NCI-H2029 treated with DMSO at 0.1 percent for 48 hours (cell line): Measurements from ENCODE around the gene ADRM1.
A peak's percentile ranks its signal among the peaks of the same experiment; 100 is the strongest.

Source experiments
- DNase-seq: peaks from one replicate; lab custom pipeline; 2025; lab: John Stamatoyannopoulos, UW

The ADRM1 gene

DNA sequence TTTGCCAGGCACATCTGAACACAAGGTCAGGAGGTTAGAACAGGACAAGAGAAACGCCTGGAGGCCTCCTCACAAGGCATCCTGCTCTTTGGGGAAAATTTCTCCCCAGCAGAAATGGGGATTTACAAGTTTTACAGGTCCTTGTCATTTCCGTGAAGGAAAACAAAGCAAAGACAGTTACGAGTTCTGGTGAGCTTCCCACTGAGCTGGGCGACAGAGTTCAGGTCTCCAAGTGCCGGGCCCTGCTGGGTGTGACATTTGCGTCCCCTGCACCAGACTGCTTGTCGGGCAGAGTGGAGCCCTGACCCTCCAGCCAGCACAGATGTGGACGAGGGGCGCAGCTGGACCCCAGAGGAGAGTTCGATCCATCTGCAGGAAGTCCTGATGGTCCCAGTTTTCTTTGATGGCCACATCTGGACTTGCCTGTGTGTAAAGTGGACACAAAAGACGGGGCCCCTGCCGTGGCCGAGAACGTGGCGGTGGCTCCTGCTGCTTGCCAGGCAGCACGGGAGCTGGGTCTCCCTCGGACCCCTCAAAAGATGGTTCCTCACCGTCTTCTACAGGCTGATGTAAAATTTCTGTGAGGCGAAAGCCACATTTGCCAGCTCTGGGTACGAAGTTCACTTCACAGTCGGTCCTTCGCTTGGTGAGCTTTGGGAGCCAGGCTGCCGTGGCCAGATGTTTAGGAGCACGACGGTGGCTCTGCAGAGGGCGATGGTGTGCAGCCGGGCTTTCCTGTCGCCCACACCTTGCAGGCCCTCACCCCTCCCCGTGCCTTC lies 5.2 kb upstream of the ADRM1 start:
- no peak for DNase-seq

DNA sequence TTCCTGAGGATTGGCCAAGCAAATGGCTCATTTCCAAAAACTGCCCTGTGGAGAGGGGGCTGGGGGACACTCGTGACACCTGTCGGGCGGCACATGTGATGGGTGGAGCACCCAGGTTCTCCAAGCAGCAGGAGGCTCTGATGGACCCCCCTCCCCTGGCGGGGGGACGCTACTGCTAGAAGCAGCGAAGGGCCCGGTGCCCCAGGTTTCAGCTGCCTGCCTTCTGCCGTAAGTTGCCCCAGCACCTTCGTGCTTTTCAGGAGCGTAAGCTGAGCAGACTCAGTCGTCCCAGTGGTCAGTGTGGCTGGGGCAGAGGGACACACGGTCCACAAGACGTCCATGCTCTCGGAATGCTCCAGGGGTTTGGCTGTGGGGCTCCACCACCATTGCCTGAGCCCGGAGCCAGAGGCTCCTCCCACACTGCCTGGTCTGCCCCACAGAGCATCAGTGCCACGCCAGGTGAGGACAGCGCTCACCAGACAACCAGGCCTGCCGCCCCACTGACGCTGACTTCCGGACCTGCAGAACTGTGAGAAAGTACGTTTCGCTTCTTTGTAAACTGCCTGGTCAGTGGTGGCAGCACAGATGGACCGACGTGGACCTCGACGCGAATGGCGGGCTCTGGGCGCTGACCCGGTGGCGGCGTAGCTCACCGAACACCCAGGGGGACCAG lies 4.1 kb upstream of the ADRM1 start:
- DNase-seq, result no peak

DNA sequence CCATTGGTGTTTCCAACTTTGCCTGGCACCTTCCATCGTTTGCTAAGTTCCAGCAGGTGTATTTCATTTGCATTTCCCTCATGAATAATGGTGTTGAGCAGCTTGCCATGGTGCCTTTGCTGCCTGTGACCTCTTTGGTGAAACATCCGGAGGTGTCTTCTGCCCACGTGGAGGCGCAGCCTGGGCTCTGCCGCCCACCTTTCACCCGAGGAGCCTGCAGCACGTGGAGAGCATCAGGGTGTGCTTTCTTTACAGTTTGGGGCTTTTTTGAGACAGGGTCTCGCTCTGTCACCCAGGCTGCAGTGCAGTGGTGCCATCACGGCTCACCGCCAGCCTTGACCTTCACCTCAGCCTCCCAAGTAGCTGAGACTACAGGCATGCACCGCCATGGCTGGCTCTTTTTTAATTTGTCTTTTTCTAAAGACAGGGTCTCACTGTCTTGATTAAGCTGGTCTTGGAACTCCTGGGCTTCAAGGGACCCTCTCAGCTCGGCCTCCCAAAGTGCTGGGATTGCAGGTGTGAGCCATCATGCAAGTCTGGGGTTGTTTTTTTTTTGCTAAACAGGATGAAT lies 3.0 kb upstream of the ADRM1 start:
- DNase-seq, result no peak

DNA sequence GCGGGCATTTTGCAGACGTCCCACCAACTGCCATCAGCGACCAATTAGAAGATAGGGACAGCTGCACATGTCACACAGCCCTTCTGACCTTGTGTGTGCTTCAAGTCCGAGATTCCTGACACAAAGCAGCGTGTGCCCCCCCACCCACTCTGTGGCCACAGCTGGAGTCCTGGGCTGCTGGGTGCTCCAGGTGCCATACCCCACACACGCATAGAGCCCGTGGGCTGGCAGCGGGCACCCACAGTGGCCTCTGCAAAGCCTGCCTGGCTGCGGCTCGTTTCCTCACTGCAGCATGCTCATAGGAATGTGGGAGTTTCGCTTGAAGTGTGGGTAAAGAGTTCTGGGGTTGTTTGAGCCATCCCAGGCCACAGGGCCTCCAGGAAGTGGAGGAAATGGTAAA lies 2.5 kb upstream of the ADRM1 start:
- no peak for DNase-seq

DNA sequence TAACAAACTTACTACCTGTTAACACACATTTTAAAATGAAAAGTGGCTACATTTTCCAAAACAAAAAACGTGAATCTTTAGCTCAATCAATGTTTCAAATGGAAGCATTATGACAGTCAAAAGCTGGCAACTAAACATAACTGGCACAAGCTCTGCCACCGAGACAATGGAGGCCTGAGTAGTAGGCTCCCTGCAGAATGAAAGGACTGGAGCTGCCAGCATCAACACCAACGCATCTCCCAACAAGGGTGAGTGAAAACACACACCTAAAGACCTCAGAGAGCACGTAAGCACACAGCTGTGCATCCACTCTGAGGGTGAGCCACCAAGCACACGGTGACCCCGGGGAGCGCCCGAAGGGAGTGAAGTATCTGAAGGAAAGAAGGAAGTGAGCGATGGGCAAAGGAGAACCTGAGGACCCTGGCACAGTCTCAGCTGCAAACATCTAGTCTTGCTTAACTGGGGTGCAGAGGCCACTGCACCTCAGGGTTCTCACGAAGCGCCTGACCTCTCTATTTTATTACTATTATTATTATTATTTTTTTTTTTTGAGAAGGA lies 1.6 kb upstream of the ADRM1 start:
- DNase-seq, result no peak

DNA sequence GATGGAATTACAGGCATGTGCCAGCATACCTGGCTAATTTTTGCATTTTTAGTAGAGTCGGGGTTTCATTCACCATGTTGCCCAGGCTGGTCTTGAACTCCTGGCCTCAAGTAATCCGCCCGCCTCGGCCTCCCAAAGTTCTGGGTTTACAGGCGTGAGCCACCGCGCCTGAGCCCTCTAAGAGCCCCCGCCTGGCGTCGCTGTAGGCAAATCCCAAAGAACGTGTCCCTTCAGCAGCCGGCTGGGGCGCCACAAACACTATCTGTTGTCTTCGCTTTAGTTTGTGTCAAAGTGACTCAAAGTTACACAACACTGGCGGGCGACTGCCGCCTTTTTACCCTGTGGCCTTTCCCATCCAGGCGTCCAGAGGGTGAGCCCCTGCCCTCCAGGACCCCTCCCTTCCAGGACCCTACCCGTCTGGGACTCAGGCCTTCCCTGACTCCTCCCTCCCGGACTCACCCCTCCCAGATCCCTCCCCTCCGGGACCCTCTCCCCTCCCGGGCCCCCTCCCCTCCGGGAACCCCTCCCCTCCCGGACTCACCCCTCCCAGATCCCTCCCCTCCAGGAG lies 940 bp upstream of the ADRM1 start:
- peak; percentile 67 for DNase-seq

DNA sequence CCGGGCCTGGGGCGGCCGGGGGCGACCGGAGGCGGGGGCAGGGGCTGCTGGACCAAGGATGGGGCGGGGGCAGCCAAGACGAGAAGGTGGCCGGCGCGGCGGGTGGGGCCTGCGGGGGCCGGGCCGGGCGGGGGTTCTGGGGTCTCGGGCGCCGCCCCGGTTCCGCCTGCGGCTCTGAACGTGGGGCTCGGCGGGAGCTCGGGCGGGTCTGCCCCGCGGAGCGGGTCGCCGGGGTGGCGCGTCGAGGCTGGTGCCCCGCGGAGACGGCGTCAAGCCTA lies 204 bp downstream of the ADRM1 start:
- DNase-seq, result no peak

DNA sequence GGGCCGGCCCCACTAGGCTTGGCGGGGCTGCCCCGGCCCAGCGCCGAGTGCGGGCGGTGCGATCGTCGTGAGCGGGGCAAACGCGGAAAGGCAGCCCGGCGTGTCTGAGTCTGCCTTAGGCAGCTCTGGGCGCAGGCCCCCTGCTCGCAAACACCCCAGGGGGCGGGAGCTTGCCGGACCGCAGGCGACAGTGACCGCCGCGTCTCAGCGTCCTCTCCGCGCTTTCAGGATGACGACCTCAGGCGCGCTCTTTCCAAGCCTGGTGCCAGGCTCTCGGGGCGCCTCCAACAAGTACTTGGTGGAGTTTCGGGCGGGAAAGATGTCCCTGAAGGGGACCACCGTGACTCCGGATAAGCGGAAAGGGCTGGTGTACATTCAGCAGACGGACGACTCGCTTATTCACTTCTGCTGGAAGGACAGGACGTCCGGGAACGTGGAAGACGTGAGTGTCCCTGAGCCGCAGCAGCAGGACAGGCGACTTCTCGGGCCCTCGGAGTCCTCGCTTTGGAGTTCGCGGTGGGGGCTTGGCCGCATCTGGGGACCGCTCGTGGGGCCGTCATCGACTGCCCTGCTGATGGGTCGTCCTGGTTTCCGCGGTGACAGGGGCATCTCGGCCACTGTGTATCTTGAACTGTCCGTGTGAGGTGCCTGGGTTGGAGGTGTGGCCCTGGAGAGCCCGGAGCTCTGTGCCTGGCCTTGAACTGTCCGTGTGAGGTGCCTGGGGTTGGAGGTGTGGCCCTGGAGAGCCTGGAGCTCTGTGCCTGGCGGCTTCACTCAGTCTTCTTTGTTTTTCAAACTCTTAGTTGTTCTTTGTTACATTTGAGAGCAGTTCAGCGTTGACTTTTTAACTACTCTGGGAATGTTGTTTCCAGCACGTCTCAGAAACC lies 786 bp downstream of the ADRM1 start:
- DNase-seq, result no peak

DNA sequence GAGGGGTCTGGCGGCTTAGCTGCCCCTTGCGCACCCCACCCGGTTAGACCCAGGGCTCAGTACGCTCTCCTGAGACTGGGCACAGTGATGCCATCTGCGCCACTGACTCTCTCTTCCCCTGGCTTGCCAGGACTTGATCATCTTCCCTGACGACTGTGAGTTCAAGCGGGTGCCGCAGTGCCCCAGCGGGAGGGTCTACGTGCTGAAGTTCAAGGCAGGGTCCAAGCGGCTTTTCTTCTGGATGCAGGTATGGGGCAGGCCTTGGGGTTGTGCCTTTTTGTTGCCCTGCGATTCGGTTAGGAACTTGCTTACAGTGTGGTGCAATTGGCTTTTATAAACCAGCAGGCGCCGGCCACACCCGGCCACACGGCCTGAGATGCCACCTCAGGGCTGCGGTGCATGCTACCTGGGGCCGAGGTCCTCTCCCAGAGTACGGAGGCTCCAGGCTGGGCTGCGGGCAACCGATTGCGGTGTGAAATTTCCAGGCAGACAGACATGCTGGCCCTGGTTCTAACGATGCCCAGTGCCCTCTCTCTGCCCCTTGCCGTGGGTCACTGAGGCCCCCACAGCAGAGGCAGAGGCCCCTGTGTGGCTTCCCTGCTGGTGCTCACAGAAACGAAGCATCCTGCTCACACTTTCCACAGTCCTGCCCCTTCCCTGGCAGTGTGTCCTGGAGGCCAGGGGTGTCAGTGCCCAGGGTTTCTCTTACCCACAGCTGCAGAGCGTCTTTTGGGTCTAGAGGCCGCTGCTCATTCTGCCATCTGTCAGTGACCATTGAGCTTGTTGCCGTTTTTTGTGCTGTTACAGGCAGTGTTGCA lies 1.7 kb downstream of the ADRM1 start:
- no peak for DNase-seq

DNA sequence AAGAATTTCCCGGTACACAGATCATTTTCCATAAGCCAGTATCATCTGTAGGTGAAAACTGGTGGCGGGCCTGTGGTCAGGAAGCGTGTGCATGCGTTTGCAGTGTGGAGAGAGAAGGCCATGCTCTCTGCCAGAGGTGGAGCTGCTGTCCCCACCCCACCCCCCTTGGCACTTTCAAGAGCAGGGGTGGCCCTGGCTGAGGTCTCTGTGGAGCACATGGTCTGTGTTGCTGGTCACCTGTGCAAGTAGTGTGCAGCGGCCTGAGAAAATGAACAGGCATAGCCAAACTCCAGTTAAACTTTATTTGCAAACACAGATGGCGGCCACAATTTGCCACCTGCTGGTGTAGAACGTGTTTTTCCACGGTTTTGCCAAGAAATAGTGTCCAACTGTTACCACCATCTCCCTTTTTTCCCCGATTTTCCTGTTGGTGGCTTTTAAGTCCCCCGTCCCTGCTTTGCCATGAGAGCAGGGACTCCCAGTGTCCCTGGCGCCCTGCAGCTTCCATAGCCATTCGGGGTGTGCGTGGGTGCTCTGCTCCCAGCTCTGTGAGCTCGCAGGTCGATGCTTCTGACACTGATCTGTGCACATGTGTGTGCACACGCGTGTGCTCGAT lies 2.5 kb downstream of the ADRM1 start:
- no peak for DNase-seq

DNA sequence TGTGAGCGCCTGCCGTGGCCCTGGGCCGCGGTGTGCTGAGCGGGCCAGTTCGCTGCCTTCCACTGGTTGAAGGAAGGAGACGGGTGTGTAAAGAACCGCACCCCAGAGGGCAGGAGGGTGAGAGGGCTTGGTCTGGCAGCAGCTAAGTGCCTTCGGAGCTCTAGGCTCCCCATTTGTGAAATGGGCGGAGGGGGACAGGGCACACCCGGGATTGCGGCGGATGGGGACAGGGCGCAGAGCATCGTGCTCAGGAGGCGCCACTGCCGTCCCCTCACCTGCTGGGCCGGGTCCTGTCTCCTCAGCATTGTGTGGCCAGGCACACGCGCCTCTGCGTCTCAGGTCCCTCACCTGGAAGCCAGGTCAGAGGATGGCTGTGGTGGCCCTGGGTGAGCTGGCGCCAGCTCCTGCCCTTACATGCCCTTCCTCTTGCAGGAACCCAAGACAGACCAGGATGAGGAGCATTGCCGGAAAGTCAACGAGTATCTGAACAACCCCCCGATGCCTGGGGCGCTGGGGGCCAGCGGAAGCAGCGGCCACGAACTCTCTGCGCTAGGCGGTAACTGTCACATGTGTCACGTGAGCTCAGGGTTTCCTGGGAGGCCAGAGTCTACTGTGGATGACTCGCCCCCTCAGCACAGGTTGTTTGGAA lies 3.1 kb downstream of the ADRM1 start:
- no peak for DNase-seq

DNA sequence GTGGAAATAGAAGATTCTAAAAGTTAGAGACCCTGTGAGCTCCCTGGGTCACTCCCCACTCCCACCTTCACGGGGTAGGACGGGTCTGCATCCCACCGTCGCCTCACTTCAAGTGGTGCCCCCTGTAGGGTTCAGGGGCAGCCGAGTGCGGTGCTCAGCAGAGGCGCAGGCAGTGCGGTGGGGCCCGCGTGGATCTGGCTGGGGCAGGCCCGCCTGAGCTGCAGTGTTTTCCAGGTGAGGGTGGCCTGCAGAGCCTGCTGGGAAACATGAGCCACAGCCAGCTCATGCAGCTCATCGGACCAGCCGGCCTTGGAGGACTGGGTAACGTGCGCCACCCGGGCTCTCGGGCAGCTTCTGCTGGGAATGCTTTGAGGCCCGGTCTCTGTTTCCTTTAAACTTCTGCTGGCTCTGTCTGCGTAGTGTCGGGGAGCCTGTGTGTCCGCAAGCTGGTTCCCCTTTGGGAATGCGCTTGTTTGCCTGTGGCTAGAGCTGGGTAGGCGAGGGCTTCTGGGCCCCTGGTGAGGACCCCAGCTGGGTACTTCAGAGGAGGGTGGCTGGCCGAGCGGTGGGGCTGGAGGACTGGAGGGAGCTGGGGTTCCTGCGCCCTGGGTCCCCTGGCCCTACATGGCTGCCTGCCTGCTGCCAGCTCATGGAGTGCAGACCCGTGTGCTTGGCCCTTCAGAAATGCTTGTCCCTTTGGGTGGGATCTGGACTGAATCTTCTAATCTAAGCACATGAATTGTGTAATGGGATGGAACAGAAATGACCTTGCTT lies 3.8 kb downstream of the ADRM1 start:
- DNase-seq, result no peak

DNA sequence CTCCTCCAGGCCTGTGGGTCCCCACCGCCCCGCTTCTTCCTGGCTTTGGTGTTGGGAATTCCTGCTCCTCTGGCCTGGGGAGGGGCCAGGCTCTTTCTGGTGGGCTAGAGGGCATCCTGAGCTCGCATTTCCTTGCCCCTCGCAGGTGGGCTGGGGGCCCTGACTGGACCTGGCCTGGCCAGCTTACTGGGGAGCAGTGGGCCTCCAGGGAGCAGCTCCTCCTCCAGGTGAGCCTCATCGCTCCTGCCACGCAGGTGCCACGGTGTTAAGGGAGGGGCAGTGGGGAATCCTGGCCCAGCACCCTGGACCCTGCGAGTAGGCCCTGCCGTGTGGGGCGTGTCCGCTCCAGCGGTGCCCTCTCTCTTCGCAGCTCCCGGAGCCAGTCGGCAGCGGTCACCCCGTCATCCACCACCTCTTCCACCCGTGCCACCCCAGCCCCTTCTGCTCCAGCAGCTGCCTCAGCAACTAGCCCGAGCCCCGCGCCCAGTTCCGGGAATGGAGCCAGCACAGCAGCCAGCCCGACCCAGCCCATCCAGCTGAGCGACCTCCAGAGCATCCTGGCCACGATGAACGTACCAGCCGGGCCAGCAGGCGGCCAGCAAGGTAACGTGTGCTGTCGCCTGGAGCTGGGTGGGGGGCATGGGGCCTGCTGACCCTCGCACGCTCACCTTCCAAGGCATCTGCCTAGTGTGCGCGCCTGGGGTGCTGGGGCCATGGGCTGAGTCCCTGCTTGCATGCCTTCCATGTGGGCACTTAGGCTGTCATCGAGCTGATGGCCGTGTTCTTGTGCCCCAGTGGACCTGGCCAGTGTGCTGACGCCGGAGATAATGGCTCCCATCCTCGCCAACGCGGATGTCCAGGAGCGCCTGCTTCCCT lies 4.7 kb downstream of the ADRM1 start:
- no peak for DNase-seq

DNA sequence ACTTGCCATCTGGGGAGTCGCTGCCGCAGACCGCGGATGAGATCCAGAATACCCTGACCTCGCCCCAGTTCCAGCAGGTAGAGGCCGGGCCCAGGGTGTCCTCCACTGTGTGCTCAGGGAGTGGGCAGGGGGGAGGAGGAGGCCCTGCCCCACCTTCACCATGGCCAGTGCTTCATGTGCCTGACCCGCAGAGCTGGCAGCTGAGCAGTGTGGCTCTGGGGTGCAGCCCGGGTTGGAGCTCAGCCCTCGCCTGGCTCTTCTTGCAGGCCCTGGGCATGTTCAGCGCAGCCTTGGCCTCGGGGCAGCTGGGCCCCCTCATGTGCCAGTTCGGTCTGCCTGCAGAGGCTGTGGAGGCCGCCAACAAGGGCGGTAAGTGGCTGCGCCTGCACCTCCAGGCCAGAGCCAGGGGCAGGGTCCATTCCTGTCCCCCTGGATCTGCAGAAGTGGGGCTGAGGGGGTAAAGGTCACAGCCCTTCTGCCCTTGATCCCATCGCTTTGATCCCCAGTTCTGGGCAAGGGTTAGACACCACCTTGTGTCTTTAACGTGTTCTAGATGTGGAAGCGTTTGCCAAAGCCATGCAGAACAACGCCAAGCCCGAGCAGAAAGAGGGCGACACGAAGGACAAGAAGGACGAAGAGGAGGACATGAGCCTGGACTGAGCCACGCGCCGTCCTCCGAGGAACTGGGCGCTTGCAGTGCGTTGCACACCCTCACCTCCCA lies 5.5 kb downstream of the ADRM1 start:
- no peak for DNase-seq

DNA sequence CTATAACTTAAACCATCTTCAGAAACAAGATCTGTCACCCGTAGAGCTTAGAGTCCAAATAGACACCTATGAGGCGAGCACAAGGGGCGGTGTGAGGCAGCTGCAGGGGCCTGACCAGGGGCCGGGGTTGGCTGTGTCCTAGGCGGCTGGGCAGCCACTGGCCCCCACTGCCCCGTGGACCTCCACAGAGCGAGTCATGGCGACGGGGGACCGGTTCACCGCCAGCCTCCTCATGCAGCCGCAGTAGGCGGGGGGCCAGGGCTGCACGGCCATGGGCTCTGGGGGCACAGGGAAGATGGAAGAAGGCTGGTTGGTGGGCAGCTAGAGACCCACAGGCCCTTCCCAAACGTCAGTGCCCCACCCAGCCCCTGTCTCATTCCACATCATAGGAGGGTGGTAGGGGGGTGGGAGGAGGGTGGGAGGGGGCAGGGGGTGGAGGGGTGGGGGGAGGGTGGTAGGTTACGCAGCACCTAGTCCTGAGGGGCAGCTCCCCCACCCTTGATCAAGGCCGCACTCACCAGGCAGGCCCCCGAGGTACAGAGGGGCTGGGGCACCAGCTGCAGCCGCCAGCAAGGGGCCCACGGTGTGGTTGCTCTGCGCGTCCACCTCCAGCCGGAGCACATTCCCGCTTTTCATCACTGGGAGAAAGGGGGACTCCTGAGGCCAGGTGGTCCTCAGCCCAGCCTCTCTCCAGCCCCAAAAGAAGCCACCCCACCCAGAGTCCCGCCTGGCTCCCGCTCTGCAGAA lies 6.6 kb downstream of the ADRM1 start:
- no peak for DNase-seq

DNA sequence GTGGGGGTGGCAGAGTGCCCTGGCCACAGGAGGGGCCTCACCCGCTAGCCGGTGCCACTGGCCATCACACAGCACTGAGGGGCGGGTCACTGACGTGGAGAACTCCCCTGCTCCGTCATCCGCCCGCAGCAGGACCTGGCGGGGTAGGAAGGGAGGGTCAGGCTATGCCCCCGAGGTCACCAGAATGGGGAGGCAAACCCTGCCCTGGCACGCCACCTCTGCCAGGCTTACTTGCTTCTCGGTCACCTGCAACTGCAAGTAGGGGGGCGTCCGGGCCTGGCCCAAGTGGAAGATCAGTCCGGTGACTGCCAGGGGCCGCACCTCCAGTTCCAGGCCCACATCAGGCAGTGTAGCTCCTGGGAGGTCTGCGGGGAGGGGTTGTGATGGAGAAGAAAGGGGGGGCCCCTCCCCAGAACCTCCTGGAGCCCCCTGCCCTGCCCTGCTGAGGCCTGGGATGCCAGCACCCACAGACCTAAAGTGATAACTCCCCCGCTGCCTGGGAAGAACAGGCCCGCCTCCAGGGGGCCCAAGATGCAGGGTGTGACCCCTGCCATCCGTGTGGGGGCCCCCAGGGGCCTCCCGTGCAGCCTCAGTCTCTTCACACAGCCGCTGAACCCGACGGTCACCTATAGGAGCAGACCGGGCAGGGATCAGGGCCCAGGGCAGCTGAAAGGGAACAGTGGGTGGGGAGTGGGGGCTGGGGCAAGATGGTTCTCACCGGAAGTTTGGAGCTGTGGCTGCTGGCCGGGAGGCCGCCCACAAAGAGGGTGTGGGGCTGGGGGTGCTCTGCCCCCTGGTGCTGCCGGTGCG lies 7.4 kb downstream of the ADRM1 start:
- DNase-seq, result no peak
